IMR-90 (cell line): ENCODE measurements around the gene BLOC1S6. TPM values are rescaled to one million over a fixed set of nuclear protein-coding genes. Genes with fewer than 3 reads are reported as not detected.

Experiments
- ATAC-seq: fragments of 200-7000 bp; cut with Tn5 transposase; 2 replicates; pipeline ENCODE4 v1.9.1; 2020; ENCODE audit warnings: low read depth, mild to moderate bottlenecking, moderate library complexity
- BruUV-seq: library from RNA; stranded (reverse); fragments of 400-500 nt; replicated peaks from 2 replicates; lab custom pipeline; 2021; lab: Mats Ljungman, UMichigan
- CTCF ChIA-PET: fragments of 300-600 bp; formaldehyde crosslinking; extraction: SDS; loops from one replicate; lab custom pipeline; 2021; ENCODE audit warnings: antibody characterized with exemption; lab: Yijun Ruan, JAX
- POLR2A ChIA-PET: fragments of 300-600 bp; sonication (Branson Sonifier 250); formaldehyde crosslinking; loops from one replicate; lab custom pipeline; 2022; ENCODE audit warnings: antibody characterized with exemption; ENCODE audit not compliant: unreplicated experiment; lab: Charles Lee
- DNase-seq: peaks from one replicate; pipeline ENCODE4 v3.0.0; 2013
- H2AFZ ChIP-seq: replicated peaks from 2 replicates; pipeline ENCODE3; 2013; ENCODE audit warnings: low read length, mild to moderate bottlenecking; ENCODE audit not compliant: poor library complexity
- H2AK5ac ChIP-seq: 2 replicates; pipeline ENCODE4 v1.6.1; 2013; ENCODE audit warnings: low read depth, low read length, inconsistent platforms
- H2AK9ac ChIP-seq: replicated peaks from 2 replicates; pipeline ENCODE3; 2013; ENCODE audit warnings: mild to moderate bottlenecking, low read depth, low read length, moderate library complexity; ENCODE audit not compliant: poor library complexity
- H2BK120ac ChIP-seq: 2 replicates; pipeline ENCODE4 v1.6.1; 2013; ENCODE audit warnings: low read depth, low read length, inconsistent platforms
- H2BK15ac ChIP-seq: 3 replicates; pipeline ENCODE4 v1.6.1; 2013; ENCODE audit warnings: low read depth, low read length, inconsistent platforms
- H2BK20ac ChIP-seq: 2 replicates; pipeline ENCODE4 v1.6.1; 2013; ENCODE audit warnings: low read depth, mild to moderate bottlenecking, inconsistent platforms, low read length, moderate library complexity
- H2BK5ac ChIP-seq: 2 replicates; pipeline ENCODE4 v1.6.1; 2013; ENCODE audit warnings: mild to moderate bottlenecking, low read depth, low read length, inconsistent platforms; ENCODE audit not compliant: poor library complexity, severe bottlenecking
- H3K14ac ChIP-seq: replicated peaks from 2 replicates; pipeline ENCODE4 v1.6.1; 2013; ENCODE audit warnings: low read depth, low read length, inconsistent platforms
- H3K18ac ChIP-seq: 2 replicates; pipeline ENCODE4 v1.6.1; 2013; ENCODE audit warnings: low read depth, low read length, control low read depth
- H3K23ac ChIP-seq: 2 replicates; pipeline ENCODE4 v1.6.1; 2013; ENCODE audit warnings: low read depth, low read length, inconsistent platforms
- H3K27ac ChIP-seq: 2 replicates; pipeline ENCODE4 v1.5.1; 2013; ENCODE audit warnings: mild to moderate bottlenecking, control low read depth, low read length; ENCODE audit not compliant: insufficient read depth
- H3K27me3 ChIP-seq: 2 replicates; pipeline ENCODE4 v1.6.1; 2013; ENCODE audit warnings: low read length; ENCODE audit not compliant: control insufficient read depth, insufficient read depth
- H3K36me3 ChIP-seq: 2 replicates; pipeline ENCODE4 v1.6.1; 2013; ENCODE audit warnings: low read length, mixed read lengths; ENCODE audit not compliant: control insufficient read depth, insufficient read depth
- H3K4ac ChIP-seq: 2 replicates; pipeline ENCODE4 v1.6.1; 2013; ENCODE audit warnings: low read depth, low read length, inconsistent platforms
- H3K4me1 ChIP-seq: 2 replicates; pipeline ENCODE4 v1.6.1; 2013; ENCODE audit warnings: low read length, mixed read lengths; ENCODE audit not compliant: control insufficient read depth, insufficient read depth
- H3K4me2 ChIP-seq: 2 replicates; pipeline ENCODE4 v1.6.1; 2013; ENCODE audit warnings: low read depth, mild to moderate bottlenecking, control low read depth, low read length, moderate library complexity
- H3K4me3 ChIP-seq: 2 replicates; pipeline ENCODE4 v1.5.1; 2013; ENCODE audit warnings: low read depth, mild to moderate bottlenecking, control low read depth, low read length, moderate library complexity; ENCODE audit not compliant: insufficient read depth
- H3K56ac ChIP-seq: 2 replicates; pipeline ENCODE4 v1.6.1; 2013; ENCODE audit warnings: low read length, inconsistent platforms; ENCODE audit not compliant: insufficient read depth; ENCODE audit errors: extremely low read depth
- H3K79me1 ChIP-seq, 2 experiments: 2 replicates each; pipeline ENCODE4 v1.6.1; 2013; ENCODE audit warnings: low read length in 2 of 2, inconsistent platforms in 1 of 2, low read depth in 1 of 2
- H3K9ac ChIP-seq: 2 replicates; pipeline ENCODE4 v1.6.1; 2013; ENCODE audit warnings: low read depth, low read length, control low read depth
- H3K9me1 ChIP-seq: 2 replicates; pipeline ENCODE4 v1.6.1; 2013; ENCODE audit warnings: low read length, inconsistent platforms; ENCODE audit not compliant: insufficient read depth
- H3K9me3 ChIP-seq: 2 replicates; pipeline ENCODE4 v1.6.1; 2013; ENCODE audit warnings: low read length; ENCODE audit not compliant: control insufficient read depth, insufficient read depth
- H4K20me1 ChIP-seq: 2 replicates; pipeline ENCODE4 v1.6.1; 2013; ENCODE audit warnings: low read length, inconsistent platforms; ENCODE audit not compliant: insufficient read depth
- H4K5ac ChIP-seq: 2 replicates; pipeline ENCODE4 v1.6.1; 2013; ENCODE audit warnings: mild to moderate bottlenecking, low read depth, low read length, control low read depth
- H4K8ac ChIP-seq, 2 experiments: 2 replicates each; pipeline ENCODE4 v1.6.1; 2013; ENCODE audit warnings: low read depth in 2 of 2, low read length in 2 of 2, control low read depth in 1 of 2, inconsistent platforms in 1 of 2
- H4K91ac ChIP-seq: 2 replicates; pipeline ENCODE4 v1.6.1; 2013; ENCODE audit warnings: low read depth, low read length, inconsistent platforms; ENCODE audit not compliant: insufficient read depth
- MAFK ChIP-seq: IDR thresholded peaks from 2 replicates; pipeline ENCODE4 v1.6.1; 2012; ENCODE audit warnings: low read depth, low read length, improper control_type of control experiment
- SMC3 ChIP-seq: fragments of 150-350 bp; IDR thresholded peaks from 2 replicates; pipeline ENCODE4 v1.6.1; 2016; ENCODE audit warnings: low read depth, mild to moderate bottlenecking, antibody characterized with exemption, low read length, moderate library complexity
- WGBS, 2 experiments: methylation state at CpG; one replicate each; pipeline versions ENCODE4 v1.1.5 to v1.1.7; 2013; ENCODE audit warnings: missing lambda C conversion rate in 2 of 2; ENCODE audit not compliant: insufficient read length in 1 of 2; ENCODE audit errors: extremely low coverage in 2 of 2; 5-methylcytosine and 5-hydroxymethylcytosine counted together
- dilution Hi-C: fragments of 300-500 bp; cut with HindIII; formaldehyde crosslinking; loops from one replicate; pipeline ENCODE4 v1.14.3; 2018; ENCODE audit warnings: low sequenced_read_pairs; ENCODE audit not compliant: unreplicated experiment
- in situ Hi-C: fragments of 300-500 bp; cut with MboI; formaldehyde crosslinking; loops from 3 replicates; pipeline ENCODE4 v1.14.3; 2019; ENCODE audit warnings: low sequenced_read_pairs, inconsistent platforms, mixed read lengths
- intact Hi-C: fragments of 100-400 bp; cut with micrococcal nuclease; formaldehyde crosslinking; loops from 2 replicates; pipeline ENCODE4 v1.10.0; 2022
- polyA plus RNA-seq, 3 experiments: library from polyadenylated mRNA; depleted of rRNA; stranded (reverse); fragments of >200 nt; gene quantifications; 2 replicates each; pipeline ENCODE4 v1.2.3, GENCODE V29; 2012; ENCODE audit warnings: low replicate concordance in 1 of 3
- total RNA-seq: library from RNA; depleted of rRNA; stranded (reverse); fragments of >200 nt; gene quantifications from 2 replicates; pipeline ENCODE4 v1.2.3, GENCODE V29; 2012

The BLOC1S6 gene
- total and polyA plus RNA-seq, 2 of the 4 experiments (the other 2 are of a cell fraction), result 21.7 to 40.9 TPM

DNA sequence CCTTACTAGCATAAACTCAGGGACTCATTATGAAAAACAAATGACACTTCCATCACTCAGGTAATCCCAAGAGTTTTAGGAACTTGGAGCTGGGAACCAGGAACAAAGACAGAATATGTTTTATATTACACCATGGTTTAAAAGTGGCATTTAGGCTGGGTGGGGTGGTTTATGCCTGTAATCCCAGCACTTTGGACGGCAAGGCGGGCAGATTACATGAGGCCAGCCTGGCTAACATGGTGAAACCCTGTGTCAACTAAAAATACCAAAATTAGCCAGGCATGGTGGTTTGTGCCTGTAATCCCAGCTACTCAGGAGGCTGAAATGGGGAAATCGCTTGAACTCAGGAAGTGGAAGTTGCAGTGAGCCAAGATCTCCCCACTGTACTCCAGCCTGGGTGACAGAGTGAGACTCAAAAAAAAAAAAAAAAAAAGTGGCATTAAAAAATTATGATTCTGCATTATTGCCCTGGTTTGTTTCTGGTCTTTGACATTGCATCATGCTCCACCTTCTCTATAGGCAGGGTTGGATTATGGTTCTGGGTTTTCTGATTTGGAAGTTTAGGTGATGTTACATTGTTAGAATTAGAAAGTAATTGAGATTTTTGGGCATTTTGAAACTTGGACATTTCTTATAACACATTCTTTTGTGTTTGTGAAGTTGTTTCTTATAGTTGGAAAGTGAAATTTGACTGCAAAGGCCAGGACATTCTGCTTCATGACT is 66.7 kb downstream of the BLOC1S6 start:
- Histone ChIP-seq H3K9ac (no peak overlapping the region), H3K4me2 (no peak overlapping the region), H3K14ac (no peak overlapping the region), H2AFZ (no peak overlapping the region), H3K56ac (no peak overlapping the region), H4K20me1 (no peaks in the 10 kb centered on the region), H2BK20ac (no peak overlapping the region), H2BK15ac (no peak overlapping the region), H3K27ac (no peak overlapping the region), H2BK120ac (no peak overlapping the region), H4K8ac (no peak overlapping the region), H3K36me3 (peaks cover under 1% of the 10 kb centered on the region), H3K4ac (no peak overlapping the region), H2AK9ac (no peak overlapping the region), H3K9me1 (peaks cover 3% of the 10 kb centered on the region; the same call in 1 of the 2 replicates), H2AK5ac (no peak overlapping the region), H3K4me3 (no peak overlapping the region), H3K23ac (no peak overlapping the region), H3K79me1 (peaks cover 0 to 3% of the 10 kb centered on the region in 2 experiments; a peak in 2 of 4 replicates), H3K27me3 (no peaks in the 10 kb centered on the region), H3K4me1 (peaks cover 2% of the 10 kb centered on the region; the same call in 1 of the 2 replicates), H3K9me3 (no peaks in the 10 kb centered on the region), H2BK5ac (no peak overlapping the region), H3K18ac (no peak overlapping the region), H4K5ac (no peak overlapping the region; the same call in 1 of the 2 replicates), H4K91ac (no peak overlapping the region)
- intact Hi-C loops (no loop called here), dilution Hi-C loops (no loop called here), in situ Hi-C loops (no loop called here)
- no TSS peak for BruUV-seq
- CTCF ChIA-PET, result no interaction called here
- no CpG with 5 or more reads among the region's 3 CpGs for WGBS, 2 experiments
- TF ChIP-seq SMC3, result no peak
- no peak for TF ChIP-seq MAFK
- POLR2A ChIA-PET, result no interaction called here
- no peak for ATAC-seq
- no peak for DNase-seq
